Measurements from ENCODE around the gene ZFP69B.

DNA sequence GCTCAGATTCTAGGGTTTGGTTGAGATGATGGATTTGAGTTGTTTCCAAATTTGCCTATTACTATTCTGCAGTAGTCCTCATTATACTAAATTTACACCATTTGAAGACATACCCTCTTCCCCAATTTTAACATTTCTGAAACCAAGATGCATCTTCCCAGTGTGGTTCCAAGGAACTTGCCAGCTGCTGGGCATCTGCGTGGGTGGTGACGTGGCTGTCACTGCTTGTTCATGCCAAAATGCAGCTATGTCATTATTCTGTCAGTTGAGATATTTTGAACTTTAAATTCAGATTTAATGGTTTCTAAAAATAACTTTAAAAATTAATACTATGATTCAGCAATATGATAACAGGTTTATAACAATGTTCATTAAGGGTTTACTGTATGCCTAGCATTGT is 28.0 kb downstream of the ZFP69B start:
- TF ChIP-seq, protein P1, sequence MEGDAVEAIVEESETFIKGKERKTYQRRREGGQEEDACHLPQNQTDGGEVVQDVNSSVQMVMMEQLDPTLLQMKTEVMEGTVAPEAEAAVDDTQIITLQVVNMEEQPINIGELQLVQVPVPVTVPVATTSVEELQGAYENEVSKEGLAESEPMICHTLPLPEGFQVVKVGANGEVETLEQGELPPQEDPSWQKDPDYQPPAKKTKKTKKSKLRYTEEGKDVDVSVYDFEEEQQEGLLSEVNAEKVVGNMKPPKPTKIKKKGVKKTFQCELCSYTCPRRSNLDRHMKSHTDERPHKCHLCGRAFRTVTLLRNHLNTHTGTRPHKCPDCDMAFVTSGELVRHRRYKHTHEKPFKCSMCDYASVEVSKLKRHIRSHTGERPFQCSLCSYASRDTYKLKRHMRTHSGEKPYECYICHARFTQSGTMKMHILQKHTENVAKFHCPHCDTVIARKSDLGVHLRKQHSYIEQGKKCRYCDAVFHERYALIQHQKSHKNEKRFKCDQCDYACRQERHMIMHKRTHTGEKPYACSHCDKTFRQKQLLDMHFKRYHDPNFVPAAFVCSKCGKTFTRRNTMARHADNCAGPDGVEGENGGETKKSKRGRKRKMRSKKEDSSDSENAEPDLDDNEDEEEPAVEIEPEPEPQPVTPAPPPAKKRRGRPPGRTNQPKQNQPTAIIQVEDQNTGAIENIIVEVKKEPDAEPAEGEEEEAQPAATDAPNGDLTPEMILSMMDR (IDR thresholded peaks at IDR 0.05), result no peak
- TF ChIP-seq POLR2A (IDR thresholded peaks at IDR 0.05) (no peak), EP300 (IDR thresholded peaks at IDR 0.05) (no peak)
